22Rv1 (cell line): ENCODE measurements around the gene PDLIM5.

Source experiments
- ZFX ChIP-seq: fragments of 450-650 bp; IDR thresholded peaks from 2 replicates; pipeline ENCODE4 v1.6.1; 2017; ENCODE audit warnings: antibody characterized with exemption, borderline replicate concordance
- TF ChIP-seq, protein P1 (sequence below): fragments of 450-650 bp; IDR thresholded peaks from 2 replicates; pipeline ENCODE4 v1.5.1; 2017; ENCODE audit warnings: mild to moderate bottlenecking

DNA sequence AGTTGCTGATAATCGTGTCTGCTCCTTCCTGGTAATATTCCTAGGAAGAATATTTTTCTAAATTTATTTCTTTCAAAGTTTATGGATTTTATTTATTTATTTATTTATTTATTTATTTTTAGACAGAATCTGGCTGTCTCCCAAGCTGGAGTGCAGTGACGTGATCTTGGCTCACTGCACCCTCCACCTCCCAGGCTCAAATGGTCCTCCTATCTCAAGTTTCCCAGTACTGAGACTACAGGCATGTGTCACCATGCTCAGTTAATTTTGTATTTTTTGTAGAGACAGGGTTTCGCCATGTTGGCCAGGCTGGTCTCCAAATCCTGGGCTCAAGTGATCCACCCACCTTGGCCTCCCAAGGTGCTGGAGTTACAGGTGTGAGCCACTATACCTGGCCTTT, 48.9 kb downstream of the PDLIM5 start:
- TF ChIP-seq, protein P1, sequence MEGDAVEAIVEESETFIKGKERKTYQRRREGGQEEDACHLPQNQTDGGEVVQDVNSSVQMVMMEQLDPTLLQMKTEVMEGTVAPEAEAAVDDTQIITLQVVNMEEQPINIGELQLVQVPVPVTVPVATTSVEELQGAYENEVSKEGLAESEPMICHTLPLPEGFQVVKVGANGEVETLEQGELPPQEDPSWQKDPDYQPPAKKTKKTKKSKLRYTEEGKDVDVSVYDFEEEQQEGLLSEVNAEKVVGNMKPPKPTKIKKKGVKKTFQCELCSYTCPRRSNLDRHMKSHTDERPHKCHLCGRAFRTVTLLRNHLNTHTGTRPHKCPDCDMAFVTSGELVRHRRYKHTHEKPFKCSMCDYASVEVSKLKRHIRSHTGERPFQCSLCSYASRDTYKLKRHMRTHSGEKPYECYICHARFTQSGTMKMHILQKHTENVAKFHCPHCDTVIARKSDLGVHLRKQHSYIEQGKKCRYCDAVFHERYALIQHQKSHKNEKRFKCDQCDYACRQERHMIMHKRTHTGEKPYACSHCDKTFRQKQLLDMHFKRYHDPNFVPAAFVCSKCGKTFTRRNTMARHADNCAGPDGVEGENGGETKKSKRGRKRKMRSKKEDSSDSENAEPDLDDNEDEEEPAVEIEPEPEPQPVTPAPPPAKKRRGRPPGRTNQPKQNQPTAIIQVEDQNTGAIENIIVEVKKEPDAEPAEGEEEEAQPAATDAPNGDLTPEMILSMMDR, result no peak
- no peak for TF ChIP-seq ZFX
